ENCODE data around the gene CLTA. TPM values are rescaled to one million over a fixed set of nuclear protein-coding genes. Genes with fewer than 3 reads are reported as not detected.
A peak's percentile ranks its signal among the peaks of the same experiment; 100 is the strongest.

Gene CLTA
- total and polyA plus RNA-seq, 4 experiments from 2014 or later: 46.0 to 106 (median 71.1) TPM

GRCh38 chr9:36258208-36258995 is 67.7 kb downstream of the CLTA start, which contains the start of gene GNE:
Gene GNE, minus strand, starts transcription at chr9:36258448. Its CDS starts 9,093 bp downstream, at chr9:36249355.
- Mint-ChIP-seq H3K4me3 (peak within 1 kb of the TSS; percentile 96 to 100 (median 97)), H3K27ac (peak within 1 kb of the TSS; percentile 96 to 99 (median 98)), H3K9me3 (no peaks in the 10 kb centered on the region), H3K4me1 (peaks cover 7 to 19% (median 11%) of the 10 kb centered on the region in 4 donors), H3K27me3 (no peaks in the 10 kb centered on the region), H3K36me3 (peaks cover 0 to 6% of the 10 kb centered on the region in 2 donors)
- Histone ChIP-seq H3K9me3 (ENCODE audit: control insufficient read depth in 1 of 2, low read length in 2 of 2) (no peaks in the 10 kb centered on the region), H3K27me3 (ENCODE audit: insufficient read depth, low read length) (no peaks in the 10 kb centered on the region), H3K4me1 (ENCODE audit: insufficient read depth, low read length) (peaks cover 16% of the 10 kb centered on the region), H3K36me3 (ENCODE audit: insufficient read depth, low read length) (no peaks in the 10 kb centered on the region), H3K27ac (ENCODE audit: low read depth, low read length) (peak within 1 kb of the TSS; percentile 85), H3K4me3 (ENCODE audit: low read length in 2 of 2) (peak within 1 kb of the TSS; percentile 62 to 96)
- peak; percentile 95 to 98 (median 96) for DNase-seq
- POLR2A ChIA-PET (ENCODE audit: partially characterized antibody): interaction anchor here (0.6 to 3.1 kb wide), 12 partner anchors 9 to 821 kb away, joined by 3 to 21 read pairs (median 4); partner anchors contain the start of genes CLTA, CREB3, RNF38 and TLN1
- intact Hi-C loops (cut with micrococcal nuclease): loop anchor here (1.0 to 5.0 kb wide), 3 partner anchors 68 to 156 kb away; partner anchors contain the start of genes CLTA and RNF38
- CTCF ChIA-PET (ENCODE audit: partially characterized antibody): interaction anchor here (0.7 to 1.8 kb wide), 6 partner anchors 10 to 148 kb away, joined by 3 to 12 read pairs (median 4); partner anchors contain the start of gene CLTA

GRCh38 chr9:36258996-36259533 is 68.3 kb downstream of the CLTA start:
- Mint-ChIP-seq H3K27ac (peak overlapping the region in 6 of 7 donors; percentile 94 to 99 (median 98)), H3K4me1 (peaks cover 7 to 19% (median 11%) of the 10 kb centered on the region in 4 donors), H3K4me3 (peak overlapping the region; percentile 96 to 100 (median 97)), H3K27me3 (no peaks in the 10 kb centered on the region), H3K36me3 (peaks cover 0 to 6% of the 10 kb centered on the region in 2 donors), H3K9me3 (no peaks in the 10 kb centered on the region)
- intact Hi-C loops (cut with micrococcal nuclease): loop anchor here (1.0 to 5.0 kb wide), 3 partner anchors 69 to 157 kb away; partner anchors contain the start of genes CLTA and RNF38
- peak overlapping the region; percentile 62 to 83 for H3K4me3 ChIP-seq (ENCODE audit: low read length in 2 of 2)
- no peaks in the 10 kb centered on the region for H3K36me3 ChIP-seq (ENCODE audit: insufficient read depth, low read length)
- H3K4me1 ChIP-seq (ENCODE audit: insufficient read depth, low read length): peaks cover 16% of the 10 kb centered on the region
- H3K9me3 ChIP-seq (ENCODE audit: control insufficient read depth in 1 of 2, low read length in 2 of 2): no peaks in the 10 kb centered on the region
- CTCF ChIA-PET (ENCODE audit: partially characterized antibody): interaction anchor here (0.7 to 1.8 kb wide), 6 partner anchors 10 to 148 kb away, joined by 3 to 12 read pairs (median 4); partner anchors contain the start of gene CLTA
- H3K27me3 ChIP-seq (ENCODE audit: insufficient read depth, low read length): no peaks in the 10 kb centered on the region
- POLR2A ChIA-PET (ENCODE audit: partially characterized antibody): interaction anchor here (0.6 to 3.1 kb wide), 11 partner anchors 9 to 820 kb away, joined by 3 to 21 read pairs (median 4); partner anchors contain the start of genes CLTA and RNF38
- peak overlapping the region; percentile 85 for H3K27ac ChIP-seq (ENCODE audit: low read depth, low read length)
- DNase-seq: no peak

Other genes starting within 250 kb of the CLTA start
- not detected for gene OR2S2, start 232.8 kb upstream of the CLTA start, total RNA-seq
- gene OR2S2, start 232.8 kb upstream of the CLTA start, polyA plus RNA-seq: not detected
- 10 to 100 TPM; 12.1 to 12.8 TPM for gene RECK, start 154.0 kb upstream of the CLTA start, total RNA-seq
- gene RECK, start 154.0 kb upstream of the CLTA start, polyA plus RNA-seq: 10 to 100 TPM; 15.9 to 26.9 TPM
- gene GLIPR2, start 54.2 kb upstream of the CLTA start, total RNA-seq: 10 to 100 TPM; 17.0 to 18.9 TPM
- 100 to 1,000 TPM; 140 to 213 TPM for gene GLIPR2, start 54.2 kb upstream of the CLTA start, polyA plus RNA-seq
- not detected for gene CCIN, start 21.5 kb upstream of the CLTA start, total RNA-seq
- gene CCIN, start 21.5 kb upstream of the CLTA start, polyA plus RNA-seq: not detected
- gene GNE, start 67.5 kb downstream of the CLTA start, total RNA-seq: 10 to 100 TPM; 16.9 to 18.1 TPM
- gene GNE, start 67.5 kb downstream of the CLTA start, polyA plus RNA-seq: 1 to 10 TPM; 2.7 to 6.1 TPM
- 10 to 100 TPM; 78.0 to 78.3 TPM for gene RNF38, start 209.3 kb downstream of the CLTA start, total RNA-seq
- gene RNF38, start 209.3 kb downstream of the CLTA start, polyA plus RNA-seq: 10 to 100 TPM; 16.5 to 32.7 TPM

All from CD4-positive, alpha-beta memory T cell (primary cell).